ENCODE measurements around the gene MRPL48.

Gene MRPL48

GRCh38 chr11:73752216-73752867, 35.3 kb upstream of the MRPL48 start:
- Histone ChIP-seq H2AFZ (ENCODE audit: low read depth, low read length) (no peak overlapping the region), H3K27ac (ENCODE audit: low read length) (no peak overlapping the region), H3K9ac (ENCODE audit: low read length) (no peak overlapping the region), H3K4me1 (ENCODE audit: low read length) (peaks cover 4% of the 10 kb centered on the region; the same call in 1 of the 2 replicates), H3K4me3 (ENCODE audit: low read length) (no peak overlapping the region), H3K4me2 (ENCODE audit: low read length) (no peak overlapping the region), H3K79me2 (ENCODE audit: low read length) (peaks cover 72% of the 10 kb centered on the region), H3K9me3 (ENCODE audit: insufficient read depth, low read length) (no peaks in the 10 kb centered on the region), H3K36me3 (replicated peaks; ENCODE audit: low read depth, low read length) (peaks cover 3% of the 10 kb centered on the region), H3K27me3 (ENCODE audit: low read depth, low read length) (no peaks in the 10 kb centered on the region), H4K20me1 (ENCODE audit: insufficient read depth, low read length) (peaks cover 53% of the 10 kb centered on the region)
- no peak for TF ChIP-seq EZH2phosphoT487 (IDR thresholded peaks at IDR 0.05; ENCODE audit: low read depth)
- TF ChIP-seq CTCF (IDR thresholded peaks at IDR 0.05; ENCODE audit: low read depth, low read length) = no peak

GRCh38 chr11:73752903-73753302, 34.8 kb upstream of the MRPL48 start:
- peaks cover 53% of the 10 kb centered on the region for H4K20me1 ChIP-seq (ENCODE audit: insufficient read depth, low read length)
- H3K4me3 ChIP-seq (ENCODE audit: low read length) = no peak overlapping the region
- no peak overlapping the region for H2AFZ ChIP-seq (ENCODE audit: low read depth, low read length)
- no peaks in the 10 kb centered on the region for H3K9me3 ChIP-seq (ENCODE audit: insufficient read depth, low read length)
- H3K9ac ChIP-seq (ENCODE audit: low read length) = no peak overlapping the region
- peaks cover 4% of the 10 kb centered on the region; the same call in 1 of the 2 replicates for H3K4me1 ChIP-seq (ENCODE audit: low read length)
- no peak overlapping the region for H3K4me2 ChIP-seq (ENCODE audit: low read length)
- no peak overlapping the region for H3K27ac ChIP-seq (ENCODE audit: low read length)
- H3K27me3 ChIP-seq (ENCODE audit: low read depth, low read length) = no peaks in the 10 kb centered on the region
- peaks cover 3% of the 10 kb centered on the region for H3K36me3 ChIP-seq (replicated peaks; ENCODE audit: low read depth, low read length)
- TF ChIP-seq CTCF (IDR thresholded peaks at IDR 0.05; ENCODE audit: low read depth, low read length) = no peak
- no peak for TF ChIP-seq EZH2phosphoT487 (IDR thresholded peaks at IDR 0.05; ENCODE audit: low read depth)
- H3K79me2 ChIP-seq (ENCODE audit: low read length) = peaks cover 72% of the 10 kb centered on the region

- no peak overlapping the region for H3K4me3 ChIP-seq (ENCODE audit: low read length)
- no peak overlapping the region for H3K4me2 ChIP-seq (ENCODE audit: low read length)
- H3K36me3 ChIP-seq (replicated peaks; ENCODE audit: low read depth, low read length) = peaks cover 3% of the 10 kb centered on the region
- no peak overlapping the region for H2AFZ ChIP-seq (ENCODE audit: low read depth, low read length)
- no peak overlapping the region for H3K9ac ChIP-seq (ENCODE audit: low read length)
- H3K27me3 ChIP-seq (ENCODE audit: low read depth, low read length) = no peaks in the 10 kb centered on the region
- no peak for TF ChIP-seq EZH2phosphoT487 (IDR thresholded peaks at IDR 0.05; ENCODE audit: low read depth)
- TF ChIP-seq CTCF (IDR thresholded peaks at IDR 0.05; ENCODE audit: low read depth, low read length) = no peak
- H3K27ac ChIP-seq (ENCODE audit: low read length) = no peak overlapping the region
- peaks cover 74% of the 10 kb centered on the region for H3K79me2 ChIP-seq (ENCODE audit: low read length)
- no peaks in the 10 kb centered on the region for H3K9me3 ChIP-seq (ENCODE audit: insufficient read depth, low read length)
- H3K4me1 ChIP-seq (ENCODE audit: low read length) = peaks cover 9% of the 10 kb centered on the region
- H4K20me1 ChIP-seq (ENCODE audit: insufficient read depth, low read length) = peaks cover 53% of the 10 kb centered on the region
Observed at GRCh38 chr11:73753938-73754337, 33.7 kb upstream of the MRPL48 start.

- H3K9me3 ChIP-seq (ENCODE audit: insufficient read depth, low read length) = no peaks in the 10 kb centered on the region
- H3K4me1 ChIP-seq (ENCODE audit: low read length) = peaks cover 16% of the 10 kb centered on the region
- H3K4me3 ChIP-seq (ENCODE audit: low read length) = no peak overlapping the region
- peaks cover 3% of the 10 kb centered on the region for H3K36me3 ChIP-seq (replicated peaks; ENCODE audit: low read depth, low read length)
- peaks cover 77% of the 10 kb centered on the region for H3K79me2 ChIP-seq (ENCODE audit: low read length)
- no peak overlapping the region for H3K9ac ChIP-seq (ENCODE audit: low read length)
- TF ChIP-seq EZH2phosphoT487 (IDR thresholded peaks at IDR 0.05; ENCODE audit: low read depth) = no peak
- TF ChIP-seq CTCF (IDR thresholded peaks at IDR 0.05; ENCODE audit: low read depth, low read length) = no peak
- H3K27ac ChIP-seq (ENCODE audit: low read length) = no peak overlapping the region
- H4K20me1 ChIP-seq (ENCODE audit: insufficient read depth, low read length) = peaks cover 47% of the 10 kb centered on the region
- no peak overlapping the region for H3K4me2 ChIP-seq (ENCODE audit: low read length)
- no peak overlapping the region for H2AFZ ChIP-seq (ENCODE audit: low read depth, low read length)
- no peaks in the 10 kb centered on the region for H3K27me3 ChIP-seq (ENCODE audit: low read depth, low read length)
Observed at GRCh38 chr11:73755670-73756069, 32.0 kb upstream of the MRPL48 start.

Data from OCI-LY3 (cell line).